Neuronal stem cell (in vitro differentiated cells): ENCODE measurements around the gene EPHA4.

Experiments
- DNase-seq: peaks from one replicate; pipeline ENCODE4 v3.0.0-alpha.2; 2013; ENCODE audit warnings: low spot score
- H2AFZ ChIP-seq: one replicate; pipeline ENCODE4 v1.6.1; 2013; ENCODE audit warnings: mild to moderate bottlenecking, low read length, inconsistent platforms
- H2AK5ac ChIP-seq: 2 replicates; pipeline ENCODE4 v1.6.1; 2013; ENCODE audit warnings: low read depth, mild to moderate bottlenecking, inconsistent platforms, low read length, moderate library complexity, mixed read lengths
- H2BK120ac ChIP-seq: 2 replicates; pipeline ENCODE4 v1.6.1; 2013; ENCODE audit warnings: low read depth, mild to moderate bottlenecking, inconsistent platforms, low read length, moderate library complexity, mixed read lengths
- H2BK12ac ChIP-seq: one replicate; pipeline ENCODE4 v1.6.1; 2013; ENCODE audit warnings: low read length, inconsistent platforms
- H2BK15ac ChIP-seq: 2 replicates; pipeline ENCODE4 v1.6.1; 2013; ENCODE audit warnings: mild to moderate bottlenecking, low read length, inconsistent platforms, mixed read lengths
- H2BK5ac ChIP-seq: one replicate; pipeline ENCODE4 v1.6.1; 2013; ENCODE audit warnings: inconsistent platforms, mild to moderate bottlenecking, low read length, moderate library complexity
- H3K14ac ChIP-seq: one replicate; pipeline ENCODE4 v1.6.1; 2013; ENCODE audit warnings: low read length, inconsistent platforms
- H3K18ac ChIP-seq: 2 replicates; pipeline ENCODE4 v1.6.1; 2013; ENCODE audit warnings: low read length, inconsistent platforms
- H3K23ac ChIP-seq: 2 replicates; pipeline ENCODE4 v1.6.1; 2013; ENCODE audit warnings: low read depth, mild to moderate bottlenecking, mixed read lengths, low read length, inconsistent platforms; ENCODE audit not compliant: poor library complexity
- H3K27ac ChIP-seq: replicated peaks from 3 replicates; pipeline ENCODE4 v1.5.1; 2013; ENCODE audit warnings: low read length, inconsistent platforms
- H3K27me3 ChIP-seq, 3 experiments: 2 replicates each; pipeline ENCODE4 v1.6.1; 2013; ENCODE audit warnings: low read length in 3 of 3, mild to moderate bottlenecking in 2 of 3, inconsistent platforms in 1 of 3, low read depth in 1 of 3, mixed read lengths in 1 of 3, moderate library complexity in 1 of 3; ENCODE audit not compliant: control insufficient read depth in 3 of 3, insufficient read depth in 3 of 3
- H3K36me3 ChIP-seq, 2 donors: replicated peaks in 1 of 2; 2 replicates each; pipeline ENCODE4 v1.6.1; 2013; ENCODE audit warnings: low read length in 2 of 2; ENCODE audit not compliant: control insufficient read depth in 2 of 2, insufficient read depth in 2 of 2
- H3K4ac ChIP-seq: 2 replicates; pipeline ENCODE4 v1.6.1; 2013; ENCODE audit warnings: inconsistent platforms, mild to moderate bottlenecking, low read length, moderate library complexity
- H3K4me1 ChIP-seq, 2 donors: 1 replicate in 1 of 2; 2 replicates in 1 of 2; pipeline ENCODE4 v1.6.1; 2013; ENCODE audit warnings: low read length in 2 of 2, low read depth in 1 of 2; ENCODE audit not compliant: control insufficient read depth in 2 of 2, insufficient read depth in 1 of 2
- H3K4me2 ChIP-seq: one replicate; pipeline ENCODE4 v1.6.1; 2013; ENCODE audit warnings: mild to moderate bottlenecking, low read length, inconsistent platforms; ENCODE audit not compliant: insufficient read depth, poor library complexity, severe bottlenecking
- H3K4me3 ChIP-seq, 2 donors: 2 replicates each; pipeline ENCODE4 v1.5.1; 2013; ENCODE audit warnings: low read length in 2 of 2, mild to moderate bottlenecking in 2 of 2, inconsistent platforms in 1 of 2, moderate library complexity in 1 of 2
- H3K79me1 ChIP-seq: one replicate; pipeline ENCODE4 v1.6.1; 2013; ENCODE audit warnings: low read depth, mild to moderate bottlenecking, inconsistent platforms, low read length, moderate library complexity
- H3K9ac ChIP-seq: one replicate; pipeline ENCODE4 v1.6.1; 2013; ENCODE audit warnings: mild to moderate bottlenecking, low read depth, low read length, inconsistent platforms; ENCODE audit not compliant: poor library complexity
- H3K9me3 ChIP-seq, 2 donors: replicated peaks in 1 of 2; 2 replicates each; pipeline versions ENCODE3 to v1.6.1; 2013; ENCODE audit warnings: low read length in 2 of 2, mild to moderate bottlenecking in 2 of 2, inconsistent platforms in 1 of 2, low read depth in 1 of 2, mixed read lengths in 1 of 2, moderate library complexity in 1 of 2; ENCODE audit not compliant: control insufficient read depth in 2 of 2, insufficient read depth in 1 of 2
- H4K8ac ChIP-seq: one replicate; pipeline ENCODE4 v1.6.1; 2013; ENCODE audit warnings: low read depth, mild to moderate bottlenecking, inconsistent platforms, low read length, moderate library complexity
- H4K91ac ChIP-seq: one replicate; pipeline ENCODE4 v1.6.1; 2013; ENCODE audit warnings: low read length, low read depth, mild to moderate bottlenecking, inconsistent platforms; ENCODE audit not compliant: poor library complexity
- WGBS, 2 donors: extraction: QIAGEN DNeasy Blood & Tissue Kit; methylation state at CpG; one replicate each; pipeline ENCODE4 v1.1.7; 2013; ENCODE audit warnings: missing lambda C conversion rate in 2 of 2, mixed read lengths in 1 of 2; ENCODE audit not compliant: insufficient read length in 2 of 2, insufficient replicate concordance in 1 of 2; ENCODE audit errors: extremely low coverage in 2 of 2; 5-methylcytosine and 5-hydroxymethylcytosine counted together

Gene EPHA4

DNA sequence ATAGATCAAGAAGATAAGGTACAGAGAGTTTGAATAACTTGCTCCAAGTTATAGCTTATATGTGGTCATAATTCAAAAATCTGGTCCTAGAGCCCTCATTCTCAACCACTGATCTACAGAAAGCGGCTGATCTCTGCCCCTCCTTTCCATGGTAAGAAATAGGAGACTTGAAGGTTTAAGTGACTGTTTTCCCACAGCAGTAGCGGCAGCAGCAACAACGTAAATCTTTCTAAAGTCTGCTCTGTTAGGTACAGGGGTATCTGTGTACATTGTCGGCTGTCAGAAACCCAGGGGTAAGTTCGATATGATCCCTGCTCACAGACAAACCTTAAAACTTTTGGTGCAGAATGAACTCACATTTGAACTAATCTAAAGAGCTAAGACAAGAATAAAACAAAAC lies 105.4 kb downstream of the EPHA4 start:
- peaks cover 0 to 12% of the 10 kb centered on the region in 2 donors for H3K4me1 ChIP-seq
- H2AK5ac ChIP-seq = no peak overlapping the region
- H3K9ac ChIP-seq = no peak overlapping the region
- H3K4ac ChIP-seq = no peak overlapping the region
- no peak overlapping the region for H2BK5ac ChIP-seq
- no peak overlapping the region for H3K23ac ChIP-seq
- H3K4me3 ChIP-seq = no peak overlapping the region
- DNase-seq = no peak
- no peak overlapping the region for H3K14ac ChIP-seq
- H2BK15ac ChIP-seq = no peak overlapping the region
- H2BK120ac ChIP-seq = no peak overlapping the region
- H3K18ac ChIP-seq = no peak overlapping the region
- H3K27me3 ChIP-seq = no peaks in the 10 kb centered on the region
- no peak overlapping the region for H4K91ac ChIP-seq
- H3K79me1 ChIP-seq = peaks cover 5% of the 10 kb centered on the region
- no peak overlapping the region for H4K8ac ChIP-seq
- no peak overlapping the region for H2BK12ac ChIP-seq
- peaks cover 0 to 2% of the 10 kb centered on the region in 2 donors for H3K36me3 ChIP-seq
- no peaks in the 10 kb centered on the region for H3K9me3 ChIP-seq
- H3K27ac ChIP-seq = no peak overlapping the region
- no peak overlapping the region for H3K4me2 ChIP-seq
- no CpG with 5 or more reads among the region's 5 CpGs for WGBS, 2 donors
- no peak overlapping the region for H2AFZ ChIP-seq

DNA sequence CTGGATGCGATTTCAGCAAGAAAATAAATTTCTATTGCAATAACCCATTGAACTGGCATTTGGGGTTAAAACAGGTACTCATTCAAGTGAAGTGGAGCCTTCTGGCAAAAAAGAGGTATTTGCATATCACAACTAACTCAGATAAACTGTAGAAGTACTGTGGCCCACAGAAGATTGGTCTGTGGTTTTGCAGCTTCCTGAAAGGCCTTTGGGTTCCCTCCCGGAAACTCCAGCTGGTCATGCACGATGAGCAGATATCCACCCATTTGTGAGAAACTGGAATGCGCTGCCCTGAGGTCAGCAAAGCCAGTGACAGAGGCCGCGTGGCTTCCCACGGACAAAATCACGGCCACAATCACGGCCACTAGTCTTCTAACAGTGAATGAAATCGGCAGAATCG lies 106.3 kb downstream of the EPHA4 start:
- no peak for DNase-seq

DNA sequence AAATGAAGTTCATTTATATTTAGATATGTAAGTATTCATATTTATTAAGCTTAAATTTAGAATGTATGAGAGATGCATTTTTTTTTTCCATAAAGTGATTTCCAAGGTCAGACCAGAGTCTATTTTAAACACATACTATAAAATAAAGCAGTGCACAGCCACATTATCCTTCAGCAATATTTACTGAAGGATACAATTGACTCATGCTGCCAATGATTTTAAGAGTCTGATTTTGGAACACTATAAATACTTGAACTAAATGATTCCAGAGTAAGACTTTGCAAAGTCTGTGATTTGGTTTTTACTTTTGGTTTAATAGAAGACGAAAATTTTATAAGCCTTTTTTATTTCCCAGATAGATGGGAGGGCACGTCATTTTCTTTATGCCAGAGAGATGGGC lies 107.1 kb downstream of the EPHA4 start:
- H3K4ac ChIP-seq = no peak overlapping the region
- H2BK12ac ChIP-seq = no peak overlapping the region
- DNase-seq = no peak
- no peak overlapping the region for H3K4me3 ChIP-seq
- no CpG with 5 or more reads among the region's 2 CpGs for WGBS, 2 donors
- no peak overlapping the region for H2AK5ac ChIP-seq
- H4K91ac ChIP-seq = no peak overlapping the region
- no peak overlapping the region for H3K18ac ChIP-seq
- no peak overlapping the region for H4K8ac ChIP-seq
- no peak overlapping the region for H2BK5ac ChIP-seq
- H3K9me3 ChIP-seq = no peaks in the 10 kb centered on the region
- peaks cover 5% of the 10 kb centered on the region for H3K79me1 ChIP-seq
- H3K27ac ChIP-seq = no peak overlapping the region
- H2AFZ ChIP-seq = no peak overlapping the region
- H3K27me3 ChIP-seq = no peaks in the 10 kb centered on the region
- no peak overlapping the region for H3K9ac ChIP-seq
- H2BK15ac ChIP-seq = no peak overlapping the region
- no peak overlapping the region for H2BK120ac ChIP-seq
- H3K4me2 ChIP-seq = no peak overlapping the region
- H3K36me3 ChIP-seq = peaks cover 0 to 2% of the 10 kb centered on the region in 2 donors
- peaks cover 0 to 14% of the 10 kb centered on the region in 2 donors for H3K4me1 ChIP-seq
- no peak overlapping the region for H3K14ac ChIP-seq
- no peak overlapping the region for H3K23ac ChIP-seq

More for the DNA sequence above, 106.3 kb downstream of the EPHA4 start:
- Histone ChIP-seq H3K36me3 (peaks cover 0 to 2% of the 10 kb centered on the region in 2 donors), H2AFZ (no peak overlapping the region), H3K79me1 (peaks cover 5% of the 10 kb centered on the region), H3K4ac (no peak overlapping the region), H3K14ac (no peak overlapping the region), H4K8ac (no peak overlapping the region), H2BK5ac (no peak overlapping the region), H3K27ac (no peak overlapping the region), H3K4me1 (peaks cover 0 to 12% of the 10 kb centered on the region in 2 donors), H3K4me2 (no peak overlapping the region), H3K4me3 (no peak overlapping the region), H2AK5ac (no peak overlapping the region), H2BK15ac (no peak overlapping the region), H3K18ac (no peak overlapping the region), H2BK120ac (no peak overlapping the region), H3K9me3 (no peaks in the 10 kb centered on the region), H3K27me3 (no peaks in the 10 kb centered on the region), H4K91ac (no peak overlapping the region), H2BK12ac (peak overlapping the region; percentile 47), H3K23ac (no peak overlapping the region), H3K9ac (no peak overlapping the region)
- WGBS, 2 donors = no CpG with 5 or more reads among the region's 11 CpGs

GRCh38 chr2:221463241-221463896 lies 108.7 kb downstream of the EPHA4 start:
- Histone ChIP-seq H3K27me3 (no peaks in the 10 kb centered on the region), H3K9me3 (no peaks in the 10 kb centered on the region), H3K14ac (no peak overlapping the region), H3K9ac (no peak overlapping the region), H2BK15ac (no peak overlapping the region), H3K27ac (no peak overlapping the region), H2BK12ac (no peak overlapping the region), H3K4me1 (peaks cover 5 to 19% of the 10 kb centered on the region in 2 donors), H2AK5ac (no peak overlapping the region), H3K36me3 (no peaks in the 10 kb centered on the region), H3K23ac (no peak overlapping the region), H3K79me1 (peaks cover 5% of the 10 kb centered on the region), H3K4me3 (no peak overlapping the region), H2BK120ac (no peak overlapping the region), H4K8ac (no peak overlapping the region), H3K4me2 (no peak overlapping the region), H2AFZ (no peak overlapping the region), H3K18ac (no peak overlapping the region), H2BK5ac (no peak overlapping the region), H4K91ac (no peak overlapping the region), H3K4ac (no peak overlapping the region)
- DNase-seq = no peak
- no CpG with 5 or more reads among the region's 3 CpGs for WGBS, 2 donors
